HepG2 (cell line): Measurements from ENCODE around the gene CCNJL. TPM values are rescaled to one million over a fixed set of nuclear protein-coding genes. Genes with fewer than 3 reads are reported as not detected.

Experiments
- ATAC-seq: fragments of 200-7000 bp; cut with Tn5 transposase; 3 replicates; pipeline ENCODE4 v1.9.1; 2020; ENCODE audit warnings: mild to moderate bottlenecking, moderate library complexity
- BruUV-seq: library from RNA; stranded (reverse); fragments of 400-500 nt; replicated peaks from 2 replicates; lab custom pipeline; 2021; lab: Mats Ljungman, UMichigan
- CTCF ChIA-PET: fragments of 300-600 bp; formaldehyde crosslinking; extraction: SDS; loops from one replicate; lab custom pipeline; 2021; ENCODE audit warnings: low total read pairs, inconsistent platforms, low intra/inter-chr PET ratio; lab: Yijun Ruan, JAX
- POLR2A ChIA-PET: fragments of 350-600 bp; sonication (Branson Sonifier 250); formaldehyde crosslinking; loops from one replicate; lab custom pipeline; 2020; ENCODE audit warnings: antibody characterized with exemption, inconsistent platforms; lab: Yijun Ruan, JAX
- DNase-seq: peaks from one replicate; pipeline ENCODE4 v3.0.0-alpha.2; 2015; ENCODE audit warnings: low spot score
- FAIRE-seq: peaks from 3 replicates; lab custom pipeline; 2011; peaks lifted over from hg19 to GRCh38; lab: Jason Lieb, UNC
- H2AFZ ChIP-seq: one replicate; pipeline ENCODE4 v1.6.1; 2011; ENCODE audit warnings: low read length, inconsistent platforms
- H3K27ac ChIP-seq: fragments of 300-600 bp; 3 replicates; pipeline ENCODE4 v1.8.0; 2011; ENCODE audit warnings: mixed run types, mild to moderate bottlenecking, mixed read lengths, low read length, inconsistent platforms; ENCODE audit not compliant: insufficient read depth; ENCODE audit errors: extremely low read length
- H3K27me3 ChIP-seq, 2 experiments: fragments of 200-600 bp in 1 of 2; 2 replicates in 1 of 2; 3 replicates in 1 of 2; pipeline versions ENCODE4 v1.6.0 to v1.8.0; 2011; ENCODE audit warnings: low read length in 2 of 2, mild to moderate bottlenecking in 2 of 2, moderate library complexity in 2 of 2, inconsistent platforms in 1 of 2; ENCODE audit not compliant: insufficient read depth in 2 of 2, control insufficient read depth in 1 of 2
- H3K36me3 ChIP-seq, 2 experiments: fragments of 200-600 bp in 1 of 2; replicated peaks in 1 of 2; 2 replicates in 1 of 2; 3 replicates in 1 of 2; pipeline versions ENCODE4 v1.5.1 to v1.8.0; 2011; ENCODE audit warnings: low read length in 2 of 2, inconsistent platforms in 1 of 2; ENCODE audit not compliant: insufficient read depth in 2 of 2, control insufficient read depth in 1 of 2
- H3K4me1 ChIP-seq: 2 replicates; pipeline ENCODE4 v1.5.1; 2012; ENCODE audit warnings: low read length, inconsistent platforms; ENCODE audit not compliant: insufficient read depth
- H3K4me2 ChIP-seq: 2 replicates; pipeline ENCODE4 v1.6.0; 2011; ENCODE audit warnings: low read depth, low read length, inconsistent platforms
- H3K4me3 ChIP-seq, 3 experiments: fragments of 200-600 bp in 1 of 3; sonication (generic), shearing (Covaris generic) in 1 of 3; replicated peaks in 1 of 3; 2 replicates each; pipeline ENCODE4 v1.5.1; 2011 to 2016; ENCODE audit warnings: low read length in 3 of 3, inconsistent platforms in 2 of 3, low read depth in 2 of 3, mild to moderate bottlenecking in 2 of 3, control low read depth in 1 of 3, mixed read lengths in 1 of 3; ENCODE audit not compliant: insufficient read depth in 1 of 3
- H3K79me2 ChIP-seq: one replicate; pipeline ENCODE4 v1.6.1; 2011; ENCODE audit warnings: low read length, inconsistent platforms; ENCODE audit not compliant: insufficient read depth
- H3K9ac ChIP-seq: 2 replicates; pipeline ENCODE4 v1.6.0; 2011; ENCODE audit warnings: mild to moderate bottlenecking, low read depth, low read length, inconsistent platforms; ENCODE audit not compliant: insufficient read depth
- H3K9me3 ChIP-seq: 2 replicates; pipeline ENCODE4 v1.5.1; 2012; ENCODE audit warnings: mild to moderate bottlenecking, low read length
- H4K20me1 ChIP-seq: 2 replicates; pipeline ENCODE4 v1.6.0; 2011; ENCODE audit warnings: inconsistent platforms, mild to moderate bottlenecking, low read length, moderate library complexity; ENCODE audit not compliant: insufficient read depth
- HOXD1 ChIP-seq: sonication (generic); formaldehyde crosslinking; IDR thresholded peaks from 2 replicates; pipeline ENCODE4 v1.5.0; 2020; ENCODE audit warnings: missing genetic modification reagents
- KLF9 ChIP-seq: IDR thresholded peaks from 2 replicates; pipeline ENCODE4 v1.6.1; 2016; ENCODE audit warnings: low read depth
- KMT2A ChIP-seq: sonication (generic); formaldehyde crosslinking; IDR thresholded peaks from 2 replicates; pipeline ENCODE4 v1.4.0; 2020; ENCODE audit warnings: missing genetic modification reagents
- MIER3 ChIP-seq: IDR thresholded peaks from 2 replicates; pipeline ENCODE4 v1.6.1; 2016; ENCODE audit warnings: missing compliant biosample characterization, borderline replicate concordance
- SIX1 ChIP-seq: sonication (generic); formaldehyde crosslinking; IDR thresholded peaks from 2 replicates; pipeline ENCODE4 v1.4.0; 2020; ENCODE audit warnings: missing genetic modification reagents, borderline replicate concordance
- SMAD3 ChIP-seq: sonication (generic); formaldehyde crosslinking; IDR thresholded peaks from 2 replicates; pipeline ENCODE4 v1.4.0; 2020; ENCODE audit warnings: missing genetic modification reagents
- ZHX2 ChIP-seq, 2 experiments: sonication (generic) in 1 of 2; formaldehyde crosslinking in 1 of 2; IDR thresholded peaks; 2 replicates each; pipeline versions ENCODE4 v1.6.1 to v1.9.0; 2014 to 2022; ENCODE audit warnings: antibody characterized with exemption in 1 of 2, borderline replicate concordance in 1 of 2, inconsistent platforms in 1 of 2, low read depth in 1 of 2, missing genetic modification reagents in 1 of 2
- ZNF281 ChIP-seq: sonication (generic); formaldehyde crosslinking; IDR thresholded peaks from 2 replicates; pipeline ENCODE4 v1.4.0; 2020; ENCODE audit warnings: missing genetic modification reagents, borderline replicate concordance
- ZNF513 ChIP-seq: sonication (generic); formaldehyde crosslinking; conservative IDR thresholded peaks from 2 replicates; pipeline ENCODE4 v1.5.0; 2020; ENCODE audit warnings: missing genetic modification reagents
- WGBS: methylation state at CpG from one replicate; pipeline ENCODE4 v1.1.6; 2017; ENCODE audit warnings: low lambda C conversion rate; 5-methylcytosine and 5-hydroxymethylcytosine counted together
- in situ Hi-C: cut with HindIII; loops from 2 replicates; pipeline ENCODE4 v1.10.0; 2017; ENCODE audit warnings: low pct_unique_long_range_greater_than_20kb; ENCODE audit not compliant: extremely low pct_ligation_motif_present
- intact Hi-C: fragments of 100-400 bp; cut with micrococcal nuclease; formaldehyde crosslinking; loops from one replicate; pipeline ENCODE4 v1.10.0; 2022; ENCODE audit not compliant: unreplicated experiment
- polyA plus RNA-seq, 8 experiments: library from polyadenylated mRNA; depleted of rRNA in 3 of 8; stranded (reverse) in 7 of 8; unstranded in 1 of 8; fragments of >200 nt; fragmentation: Illumina TruSeq in 4 of 8; extraction: Trizol in 4 of 8; gene quantifications; 2 replicates each; pipeline versions ENCODE4 v1.2.1 to v1.2.3, GENCODE V29; 2011 to 2016; ENCODE audit warnings: low read depth in 4 of 8, missing spikeins in 1 of 8, mixed read lengths in 1 of 8; ENCODE audit not compliant: insufficient read depth in 1 of 8
- total RNA-seq, 5 experiments: library from RNA; depleted of rRNA; stranded (reverse); fragments of >200 nt; fragmentation: Illumina TruSeq; extraction: Trizol; gene quantifications; 2 replicates each; pipeline ENCODE4 v1.2.3, GENCODE V29; 2016; ENCODE audit warnings: low read depth in 1 of 5

Gene CCNJL
- total and polyA plus RNA-seq, 2 of the 13 experiments (the other 11 are each of a cell fraction or from before 2014, with no cell fraction given): 1.6 to 4.4 TPM

GRCh38 chr5:160291467-160291866 lies 20.9 kb downstream of the CCNJL start:
- no peaks in the 10 kb centered on the region for H3K9me3 ChIP-seq
- in situ Hi-C loops: no loop called here
- no peaks in the 10 kb centered on the region for H3K27me3 ChIP-seq
- ChIA-PET CTCF (no interaction called here), POLR2A (no interaction called here)
- no peak overlapping the region for H3K4me3 ChIP-seq
- DNase-seq (no peak), FAIRE-seq (no peak), ATAC-seq (no peak)
- H3K27ac ChIP-seq: no peak overlapping the region
- no TSS peak for BruUV-seq
- TF ChIP-seq SMAD3 (CRISPR knock-in tag) (no peak), KMT2A (CRISPR knock-in tag) (no peak), HOXD1 (CRISPR knock-in tag) (no peak), MIER3 (no peak), ZHX2 (IDR thresholded peaks at IDR 0.05; ENCODE audit: low read depth) (no peak), ZHX2 (CRISPR knock-in tag; IDR thresholded peaks at IDR 0.05; ENCODE audit: borderline replicate concordance) (no peak), ZNF513 (no peak), KLF9 (CRISPR knock-in tag) (no peak), SIX1 (no peak), ZNF281 (no peak)
- WGBS: 83% methylated on average over 6 of the region's 8 CpGs
- H3K9ac ChIP-seq: no peak overlapping the region
- H3K79me2 ChIP-seq: no peaks in the 10 kb centered on the region
- no peaks in the 10 kb centered on the region for H4K20me1 ChIP-seq
- no peak overlapping the region for H3K4me2 ChIP-seq
- H2AFZ ChIP-seq: no peak overlapping the region
- intact Hi-C loops: no loop called here
- H3K36me3 ChIP-seq: no peaks in the 10 kb centered on the region
- peaks cover 24% of the 10 kb centered on the region for H3K4me1 ChIP-seq
